GM12878 (cell line): ENCODE results near the gene FNTB. TPM values are rescaled to one million over a fixed set of nuclear protein-coding genes. Genes with fewer than 3 reads are reported as not detected.

Experiments
- BCL11A ChIP-seq: IDR thresholded peaks from 2 replicates; pipeline ENCODE4 v1.6.1; 2011; ENCODE audit warnings: low read depth, low read length
- BHLHE40 ChIP-seq, 2 experiments: fragments of 450-650 bp in 1 of 2; IDR thresholded peaks; 2 replicates each; pipeline ENCODE4 v1.6.1; 2011 to 2017; ENCODE audit warnings: low read depth in 2 of 2, borderline replicate concordance in 1 of 2, improper control_type of control experiment in 1 of 2, low read length in 1 of 2, mild to moderate bottlenecking in 1 of 2
- CHD1 ChIP-seq: IDR thresholded peaks from 2 replicates; pipeline ENCODE4 v1.6.1; 2012; ENCODE audit warnings: low read depth, low read length, improper control_type of control experiment
- FOXM1 ChIP-seq: IDR thresholded peaks from 2 replicates; pipeline ENCODE4 v1.6.1; 2012; ENCODE audit warnings: low read depth, mild to moderate bottlenecking, inconsistent platforms, low read length, moderate library complexity
- SIX5 ChIP-seq: IDR thresholded peaks from 2 replicates; pipeline ENCODE4 v1.6.1; 2011; ENCODE audit warnings: mild to moderate bottlenecking, low read depth, low read length, moderate library complexity; ENCODE audit not compliant: severe bottlenecking
- ZNF217 ChIP-seq: fragments of 450-650 bp; IDR thresholded peaks from 2 replicates; pipeline ENCODE4 v1.6.1; 2017; ENCODE audit warnings: antibody characterized with exemption, mild to moderate bottlenecking
- ZNF592 ChIP-seq: fragments of 450-650 bp; IDR thresholded peaks from 2 replicates; pipeline ENCODE4 v1.6.1; 2017; ENCODE audit warnings: mild to moderate bottlenecking, moderate library complexity
- polyA plus RNA-seq, 11 experiments: library from polyadenylated mRNA; depleted of rRNA in 4 of 11; unstranded in 6 of 11; stranded (reverse) in 5 of 11; fragments of >200 nt; fragmentation: Nextera tagmentation in 4 of 11; fragmentation: Illumina TruSeq in 1 of 11; extraction: Ambion mirVana in 4 of 11; extraction: Trizol in 1 of 11; gene quantifications; 1 replicate in 1 of 11; 2 replicates in 10 of 11; pipeline versions ENCODE4 v1.2.1 to v1.2.3, GENCODE V29; 2011 to 2016; ENCODE audit warnings: inconsistent platforms in 2 of 11, missing spikeins in 2 of 11, low read depth in 1 of 11
- total RNA-seq, 4 experiments: library from RNA; depleted of rRNA in 3 of 4; stranded (reverse); fragments of >200 nt in 3 of 4; fragmentation: Illumina TruSeq in 1 of 4; extraction: Trizol in 1 of 4; gene quantifications; 2 replicates each; pipeline versions ENCODE4 v1.2.1 to v1.2.3, GENCODE V29; 2013 to 2021
- TF ChIP-seq, protein P1 (sequence below): IDR thresholded peaks from 2 replicates; pipeline ENCODE4 v1.6.1; 2012; ENCODE audit warnings: improper control_type of control experiment, low read depth, low read length; ENCODE audit not compliant: insufficient replicate concordance
- TF ChIP-seq, protein P2 (sequence below): fragments of 150-350 bp; IDR thresholded peaks from 2 replicates; pipeline ENCODE4 v1.6.1; 2016; ENCODE audit warnings: low read depth, low read length
- TF ChIP-seq, protein P3 (sequence below): fragments of 450-650 bp; IDR thresholded peaks from 2 replicates; pipeline ENCODE4 v1.6.1; 2017; ENCODE audit warnings: mild to moderate bottlenecking, moderate library complexity

Gene FNTB
- total and polyA plus RNA-seq, 10 of the 15 experiments (the other 5 are each of a cell fraction or from before 2014, with no cell fraction given), result 10.4 to 25.1 (median 16.7) TPM

GRCh38 chr14:64952598-64953309 is 33.9 kb upstream of the FNTB start (continued):
- TF ChIP-seq, protein P1, sequence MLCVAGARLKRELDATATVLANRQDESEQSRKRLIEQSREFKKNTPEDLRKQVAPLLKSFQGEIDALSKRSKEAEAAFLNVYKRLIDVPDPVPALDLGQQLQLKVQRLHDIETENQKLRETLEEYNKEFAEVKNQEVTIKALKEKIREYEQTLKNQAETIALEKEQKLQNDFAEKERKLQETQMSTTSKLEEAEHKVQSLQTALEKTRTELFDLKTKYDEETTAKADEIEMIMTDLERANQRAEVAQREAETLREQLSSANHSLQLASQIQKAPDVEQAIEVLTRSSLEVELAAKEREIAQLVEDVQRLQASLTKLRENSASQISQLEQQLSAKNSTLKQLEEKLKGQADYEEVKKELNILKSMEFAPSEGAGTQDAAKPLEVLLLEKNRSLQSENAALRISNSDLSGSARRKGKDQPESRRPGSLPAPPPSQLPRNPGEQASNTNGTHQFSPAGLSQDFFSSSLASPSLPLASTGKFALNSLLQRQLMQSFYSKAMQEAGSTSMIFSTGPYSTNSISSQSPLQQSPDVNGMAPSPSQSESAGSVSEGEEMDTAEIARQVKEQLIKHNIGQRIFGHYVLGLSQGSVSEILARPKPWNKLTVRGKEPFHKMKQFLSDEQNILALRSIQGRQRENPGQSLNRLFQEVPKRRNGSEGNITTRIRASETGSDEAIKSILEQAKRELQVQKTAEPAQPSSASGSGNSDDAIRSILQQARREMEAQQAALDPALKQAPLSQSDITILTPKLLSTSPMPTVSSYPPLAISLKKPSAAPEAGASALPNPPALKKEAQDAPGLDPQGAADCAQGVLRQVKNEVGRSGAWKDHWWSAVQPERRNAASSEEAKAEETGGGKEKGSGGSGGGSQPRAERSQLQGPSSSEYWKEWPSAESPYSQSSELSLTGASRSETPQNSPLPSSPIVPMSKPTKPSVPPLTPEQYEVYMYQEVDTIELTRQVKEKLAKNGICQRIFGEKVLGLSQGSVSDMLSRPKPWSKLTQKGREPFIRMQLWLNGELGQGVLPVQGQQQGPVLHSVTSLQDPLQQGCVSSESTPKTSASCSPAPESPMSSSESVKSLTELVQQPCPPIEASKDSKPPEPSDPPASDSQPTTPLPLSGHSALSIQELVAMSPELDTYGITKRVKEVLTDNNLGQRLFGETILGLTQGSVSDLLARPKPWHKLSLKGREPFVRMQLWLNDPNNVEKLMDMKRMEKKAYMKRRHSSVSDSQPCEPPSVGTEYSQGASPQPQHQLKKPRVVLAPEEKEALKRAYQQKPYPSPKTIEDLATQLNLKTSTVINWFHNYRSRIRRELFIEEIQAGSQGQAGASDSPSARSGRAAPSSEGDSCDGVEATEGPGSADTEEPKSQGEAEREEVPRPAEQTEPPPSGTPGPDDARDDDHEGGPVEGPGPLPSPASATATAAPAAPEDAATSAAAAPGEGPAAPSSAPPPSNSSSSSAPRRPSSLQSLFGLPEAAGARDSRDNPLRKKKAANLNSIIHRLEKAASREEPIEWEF, result no peak
- TF ChIP-seq FOXM1, result no peak
- TF ChIP-seq, protein P2, sequence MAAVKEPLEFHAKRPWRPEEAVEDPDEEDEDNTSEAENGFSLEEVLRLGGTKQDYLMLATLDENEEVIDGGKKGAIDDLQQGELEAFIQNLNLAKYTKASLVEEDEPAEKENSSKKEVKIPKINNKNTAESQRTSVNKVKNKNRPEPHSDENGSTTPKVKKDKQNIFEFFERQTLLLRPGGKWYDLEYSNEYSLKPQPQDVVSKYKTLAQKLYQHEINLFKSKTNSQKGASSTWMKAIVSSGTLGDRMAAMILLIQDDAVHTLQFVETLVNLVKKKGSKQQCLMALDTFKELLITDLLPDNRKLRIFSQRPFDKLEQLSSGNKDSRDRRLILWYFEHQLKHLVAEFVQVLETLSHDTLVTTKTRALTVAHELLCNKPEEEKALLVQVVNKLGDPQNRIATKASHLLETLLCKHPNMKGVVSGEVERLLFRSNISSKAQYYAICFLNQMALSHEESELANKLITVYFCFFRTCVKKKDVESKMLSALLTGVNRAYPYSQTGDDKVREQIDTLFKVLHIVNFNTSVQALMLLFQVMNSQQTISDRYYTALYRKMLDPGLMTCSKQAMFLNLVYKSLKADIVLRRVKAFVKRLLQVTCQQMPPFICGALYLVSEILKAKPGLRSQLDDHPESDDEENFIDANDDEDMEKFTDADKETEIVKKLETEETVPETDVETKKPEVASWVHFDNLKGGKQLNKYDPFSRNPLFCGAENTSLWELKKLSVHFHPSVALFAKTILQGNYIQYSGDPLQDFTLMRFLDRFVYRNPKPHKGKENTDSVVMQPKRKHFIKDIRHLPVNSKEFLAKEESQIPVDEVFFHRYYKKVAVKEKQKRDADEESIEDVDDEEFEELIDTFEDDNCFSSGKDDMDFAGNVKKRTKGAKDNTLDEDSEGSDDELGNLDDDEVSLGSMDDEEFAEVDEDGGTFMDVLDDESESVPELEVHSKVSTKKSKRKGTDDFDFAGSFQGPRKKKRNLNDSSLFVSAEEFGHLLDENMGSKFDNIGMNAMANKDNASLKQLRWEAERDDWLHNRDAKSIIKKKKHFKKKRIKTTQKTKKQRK, result no peak
- TF ChIP-seq SIX5, result no peak
- TF ChIP-seq CHD1, result no peak
- TF ChIP-seq, protein P3, sequence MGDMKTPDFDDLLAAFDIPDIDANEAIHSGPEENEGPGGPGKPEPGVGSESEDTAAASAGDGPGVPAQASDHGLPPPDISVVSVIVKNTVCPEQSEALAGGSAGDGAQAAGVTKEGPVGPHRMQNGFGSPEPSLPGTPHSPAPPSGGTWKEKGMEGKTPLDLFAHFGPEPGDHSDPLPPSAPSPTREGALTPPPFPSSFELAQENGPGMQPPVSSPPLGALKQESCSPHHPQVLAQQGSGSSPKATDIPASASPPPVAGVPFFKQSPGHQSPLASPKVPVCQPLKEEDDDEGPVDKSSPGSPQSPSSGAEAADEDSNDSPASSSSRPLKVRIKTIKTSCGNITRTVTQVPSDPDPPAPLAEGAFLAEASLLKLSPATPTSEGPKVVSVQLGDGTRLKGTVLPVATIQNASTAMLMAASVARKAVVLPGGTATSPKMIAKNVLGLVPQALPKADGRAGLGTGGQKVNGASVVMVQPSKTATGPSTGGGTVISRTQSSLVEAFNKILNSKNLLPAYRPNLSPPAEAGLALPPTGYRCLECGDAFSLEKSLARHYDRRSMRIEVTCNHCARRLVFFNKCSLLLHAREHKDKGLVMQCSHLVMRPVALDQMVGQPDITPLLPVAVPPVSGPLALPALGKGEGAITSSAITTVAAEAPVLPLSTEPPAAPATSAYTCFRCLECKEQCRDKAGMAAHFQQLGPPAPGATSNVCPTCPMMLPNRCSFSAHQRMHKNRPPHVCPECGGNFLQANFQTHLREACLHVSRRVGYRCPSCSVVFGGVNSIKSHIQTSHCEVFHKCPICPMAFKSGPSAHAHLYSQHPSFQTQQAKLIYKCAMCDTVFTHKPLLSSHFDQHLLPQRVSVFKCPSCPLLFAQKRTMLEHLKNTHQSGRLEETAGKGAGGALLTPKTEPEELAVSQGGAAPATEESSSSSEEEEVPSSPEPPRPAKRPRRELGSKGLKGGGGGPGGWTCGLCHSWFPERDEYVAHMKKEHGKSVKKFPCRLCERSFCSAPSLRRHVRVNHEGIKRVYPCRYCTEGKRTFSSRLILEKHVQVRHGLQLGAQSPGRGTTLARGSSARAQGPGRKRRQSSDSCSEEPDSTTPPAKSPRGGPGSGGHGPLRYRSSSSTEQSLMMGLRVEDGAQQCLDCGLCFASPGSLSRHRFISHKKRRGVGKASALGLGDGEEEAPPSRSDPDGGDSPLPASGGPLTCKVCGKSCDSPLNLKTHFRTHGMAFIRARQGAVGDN, result no peak
- TF ChIP-seq ZNF217, result 0 out of 2 replicates have a peak, but pooled peaks have one; percentile 36
- TF ChIP-seq ZNF592, result no peak
- TF ChIP-seq BHLHE40 (IDR thresholded peaks at IDR 0.05; ENCODE audit: borderline replicate concordance in 1 of 2, low read depth in 2 of 2, low read length in 1 of 2), result no peak
- TF ChIP-seq BCL11A, result no peak
